ENCODE measurements around the gene SRGAP2C.
"Not testable (repeated sequence)": the region's sequence is repeated elsewhere in the genome, so short reads cannot be mapped to it uniquely, and the experiment has no call there.

DNA sequence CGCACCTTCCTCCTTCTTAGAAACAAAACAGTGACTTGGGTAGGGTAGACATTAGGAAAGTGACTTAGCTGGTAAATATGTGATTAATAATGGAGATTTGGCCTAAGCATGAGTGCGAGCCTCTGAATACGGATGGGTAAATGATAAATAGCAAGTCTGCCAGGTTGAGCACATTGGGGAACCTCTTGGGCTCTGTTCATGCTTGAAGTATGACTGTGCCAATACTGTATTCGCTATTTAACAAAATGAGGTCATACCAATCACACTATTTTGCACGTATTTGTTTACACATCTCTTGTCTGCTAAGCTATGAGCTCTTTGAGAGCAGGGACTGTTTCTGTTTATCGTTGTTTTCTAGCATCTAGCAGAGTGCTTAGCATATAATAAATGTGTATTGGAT, 23.6 kb downstream of the SRGAP2C start:
- TF ChIP-seq POLR2A (IDR thresholded peaks at IDR 0.05) = not testable (repeated sequence)
- TF ChIP-seq, protein P1, sequence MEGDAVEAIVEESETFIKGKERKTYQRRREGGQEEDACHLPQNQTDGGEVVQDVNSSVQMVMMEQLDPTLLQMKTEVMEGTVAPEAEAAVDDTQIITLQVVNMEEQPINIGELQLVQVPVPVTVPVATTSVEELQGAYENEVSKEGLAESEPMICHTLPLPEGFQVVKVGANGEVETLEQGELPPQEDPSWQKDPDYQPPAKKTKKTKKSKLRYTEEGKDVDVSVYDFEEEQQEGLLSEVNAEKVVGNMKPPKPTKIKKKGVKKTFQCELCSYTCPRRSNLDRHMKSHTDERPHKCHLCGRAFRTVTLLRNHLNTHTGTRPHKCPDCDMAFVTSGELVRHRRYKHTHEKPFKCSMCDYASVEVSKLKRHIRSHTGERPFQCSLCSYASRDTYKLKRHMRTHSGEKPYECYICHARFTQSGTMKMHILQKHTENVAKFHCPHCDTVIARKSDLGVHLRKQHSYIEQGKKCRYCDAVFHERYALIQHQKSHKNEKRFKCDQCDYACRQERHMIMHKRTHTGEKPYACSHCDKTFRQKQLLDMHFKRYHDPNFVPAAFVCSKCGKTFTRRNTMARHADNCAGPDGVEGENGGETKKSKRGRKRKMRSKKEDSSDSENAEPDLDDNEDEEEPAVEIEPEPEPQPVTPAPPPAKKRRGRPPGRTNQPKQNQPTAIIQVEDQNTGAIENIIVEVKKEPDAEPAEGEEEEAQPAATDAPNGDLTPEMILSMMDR (IDR thresholded peaks at IDR 0.05) = not testable (repeated sequence)
